GM12878 (cell line): ENCODE results near the gene AFF1.

Source experiments
- CBX3 ChIP-seq: fragments of 200-600 bp; sonication (generic); IDR thresholded peaks from 2 replicates; pipeline ENCODE4 v1.6.1; 2016; ENCODE audit warnings: low read depth, borderline replicate concordance
- EED ChIP-seq: sonication (generic); IDR thresholded peaks from 2 replicates; pipeline ENCODE4 v1.6.1; 2016; ENCODE audit warnings: antibody characterized with exemption, low read depth
- EP300 ChIP-seq, 2 experiments: fragments of 150-350 bp in 1 of 2; IDR thresholded peaks; 2 replicates each; pipeline ENCODE4 v1.6.1; 2011 to 2012; ENCODE audit warnings: low read depth in 2 of 2, low read length in 2 of 2, borderline replicate concordance in 1 of 2, improper control_type of control experiment in 1 of 2, inconsistent platforms in 1 of 2; ENCODE audit not compliant: control insufficient read depth in 1 of 2
- EZH2 ChIP-seq: IDR thresholded peaks from 2 replicates; pipeline ENCODE4 v1.6.1; 2012; ENCODE audit warnings: low read depth, mild to moderate bottlenecking, control low read depth, inconsistent platforms, low read length, borderline replicate concordance; ENCODE audit not compliant: control insufficient read depth
- HDAC2 ChIP-seq: fragments of 200-600 bp; sonication (generic); IDR thresholded peaks from 2 replicates; pipeline ENCODE4 v1.6.1; 2017
- NFYA ChIP-seq: IDR thresholded peaks from 2 replicates; pipeline ENCODE4 v1.6.1; 2011; ENCODE audit warnings: low read depth, mild to moderate bottlenecking, low read length, improper control_type of control experiment, borderline replicate concordance
- PAX5 ChIP-seq: IDR thresholded peaks from 2 replicates; pipeline ENCODE4 v1.6.1; 2011; ENCODE audit warnings: low read depth, low read length, borderline replicate concordance
- POLR2AphosphoS2 ChIP-seq: IDR thresholded peaks from 2 replicates; pipeline ENCODE4 v1.6.1; 2011; ENCODE audit warnings: low read depth, mild to moderate bottlenecking, low read length, improper control_type of control experiment, moderate library complexity
- POLR2AphosphoS5 ChIP-seq: IDR thresholded peaks from 2 replicates; pipeline ENCODE4 v1.6.1; 2011; ENCODE audit warnings: mild to moderate bottlenecking, low read length, inconsistent platforms
- SMC3 ChIP-seq: IDR thresholded peaks from 2 replicates; pipeline ENCODE4 v1.6.1; 2011; ENCODE audit warnings: low read length, improper control_type of control experiment, borderline replicate concordance
- TCF12 ChIP-seq: IDR thresholded peaks from 2 replicates; pipeline ENCODE4 v1.6.1; 2011; ENCODE audit warnings: low read depth, mild to moderate bottlenecking, low read length
- USF2 ChIP-seq: IDR thresholded peaks from 2 replicates; pipeline ENCODE4 v1.6.1; 2011; ENCODE audit warnings: low read depth, low read length, improper control_type of control experiment, borderline replicate concordance
- TF ChIP-seq, protein P1 (sequence below): fragments of 450-650 bp; IDR thresholded peaks from 2 replicates; pipeline ENCODE4 v1.6.1; 2017; ENCODE audit warnings: mild to moderate bottlenecking, moderate library complexity
- TF ChIP-seq, protein P2 (sequence below), 3 experiments: IDR thresholded peaks in 2 of 3; conservative IDR thresholded peaks in 1 of 3; 2 replicates each; pipeline ENCODE4 v1.5.1; 2011; ENCODE audit warnings: low read depth in 3 of 3, low read length in 3 of 3, mild to moderate bottlenecking in 3 of 3, control low read depth in 2 of 3, moderate library complexity in 2 of 3, inconsistent platforms in 1 of 3, mixed read lengths in 1 of 3; ENCODE audit not compliant: control insufficient read depth in 2 of 3, insufficient read depth in 1 of 3; ENCODE audit errors: extremely low read depth in 1 of 3

DNA sequence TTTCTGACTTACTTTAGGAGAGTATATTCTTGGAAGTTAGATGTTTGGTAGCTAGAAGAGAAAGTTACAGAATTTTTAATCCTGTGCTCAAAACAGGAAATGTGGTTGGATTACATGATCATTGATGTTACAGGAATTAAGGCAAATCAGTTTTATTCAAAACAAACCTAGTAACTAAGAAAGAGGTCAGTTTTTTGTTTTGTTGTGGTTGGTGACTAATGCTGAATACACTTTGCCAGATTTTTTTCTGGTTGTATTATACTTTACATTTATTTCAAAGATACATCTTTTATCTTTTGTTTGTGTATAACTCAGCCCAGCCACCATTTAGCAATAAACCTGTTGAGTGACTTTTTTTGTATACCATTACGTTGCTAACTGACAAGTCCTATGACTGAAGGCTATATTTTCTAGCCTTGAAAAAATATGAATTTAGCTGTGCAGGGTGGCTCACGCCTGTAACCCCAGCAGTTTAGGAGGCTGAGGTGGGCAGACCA is 168.9 kb downstream of the AFF1 start:
- TF ChIP-seq, protein P1, sequence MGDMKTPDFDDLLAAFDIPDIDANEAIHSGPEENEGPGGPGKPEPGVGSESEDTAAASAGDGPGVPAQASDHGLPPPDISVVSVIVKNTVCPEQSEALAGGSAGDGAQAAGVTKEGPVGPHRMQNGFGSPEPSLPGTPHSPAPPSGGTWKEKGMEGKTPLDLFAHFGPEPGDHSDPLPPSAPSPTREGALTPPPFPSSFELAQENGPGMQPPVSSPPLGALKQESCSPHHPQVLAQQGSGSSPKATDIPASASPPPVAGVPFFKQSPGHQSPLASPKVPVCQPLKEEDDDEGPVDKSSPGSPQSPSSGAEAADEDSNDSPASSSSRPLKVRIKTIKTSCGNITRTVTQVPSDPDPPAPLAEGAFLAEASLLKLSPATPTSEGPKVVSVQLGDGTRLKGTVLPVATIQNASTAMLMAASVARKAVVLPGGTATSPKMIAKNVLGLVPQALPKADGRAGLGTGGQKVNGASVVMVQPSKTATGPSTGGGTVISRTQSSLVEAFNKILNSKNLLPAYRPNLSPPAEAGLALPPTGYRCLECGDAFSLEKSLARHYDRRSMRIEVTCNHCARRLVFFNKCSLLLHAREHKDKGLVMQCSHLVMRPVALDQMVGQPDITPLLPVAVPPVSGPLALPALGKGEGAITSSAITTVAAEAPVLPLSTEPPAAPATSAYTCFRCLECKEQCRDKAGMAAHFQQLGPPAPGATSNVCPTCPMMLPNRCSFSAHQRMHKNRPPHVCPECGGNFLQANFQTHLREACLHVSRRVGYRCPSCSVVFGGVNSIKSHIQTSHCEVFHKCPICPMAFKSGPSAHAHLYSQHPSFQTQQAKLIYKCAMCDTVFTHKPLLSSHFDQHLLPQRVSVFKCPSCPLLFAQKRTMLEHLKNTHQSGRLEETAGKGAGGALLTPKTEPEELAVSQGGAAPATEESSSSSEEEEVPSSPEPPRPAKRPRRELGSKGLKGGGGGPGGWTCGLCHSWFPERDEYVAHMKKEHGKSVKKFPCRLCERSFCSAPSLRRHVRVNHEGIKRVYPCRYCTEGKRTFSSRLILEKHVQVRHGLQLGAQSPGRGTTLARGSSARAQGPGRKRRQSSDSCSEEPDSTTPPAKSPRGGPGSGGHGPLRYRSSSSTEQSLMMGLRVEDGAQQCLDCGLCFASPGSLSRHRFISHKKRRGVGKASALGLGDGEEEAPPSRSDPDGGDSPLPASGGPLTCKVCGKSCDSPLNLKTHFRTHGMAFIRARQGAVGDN, result no peak
- TF ChIP-seq SMC3, result no peak
- TF ChIP-seq, protein P2, sequence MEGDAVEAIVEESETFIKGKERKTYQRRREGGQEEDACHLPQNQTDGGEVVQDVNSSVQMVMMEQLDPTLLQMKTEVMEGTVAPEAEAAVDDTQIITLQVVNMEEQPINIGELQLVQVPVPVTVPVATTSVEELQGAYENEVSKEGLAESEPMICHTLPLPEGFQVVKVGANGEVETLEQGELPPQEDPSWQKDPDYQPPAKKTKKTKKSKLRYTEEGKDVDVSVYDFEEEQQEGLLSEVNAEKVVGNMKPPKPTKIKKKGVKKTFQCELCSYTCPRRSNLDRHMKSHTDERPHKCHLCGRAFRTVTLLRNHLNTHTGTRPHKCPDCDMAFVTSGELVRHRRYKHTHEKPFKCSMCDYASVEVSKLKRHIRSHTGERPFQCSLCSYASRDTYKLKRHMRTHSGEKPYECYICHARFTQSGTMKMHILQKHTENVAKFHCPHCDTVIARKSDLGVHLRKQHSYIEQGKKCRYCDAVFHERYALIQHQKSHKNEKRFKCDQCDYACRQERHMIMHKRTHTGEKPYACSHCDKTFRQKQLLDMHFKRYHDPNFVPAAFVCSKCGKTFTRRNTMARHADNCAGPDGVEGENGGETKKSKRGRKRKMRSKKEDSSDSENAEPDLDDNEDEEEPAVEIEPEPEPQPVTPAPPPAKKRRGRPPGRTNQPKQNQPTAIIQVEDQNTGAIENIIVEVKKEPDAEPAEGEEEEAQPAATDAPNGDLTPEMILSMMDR (IDR thresholded peaks at IDR 0.05 in 2 of 3, conservative IDR thresholded peaks at IDR 0.05 in 1 of 3; ENCODE audit: control insufficient read depth in 2 of 3, extremely low read depth in 1 of 3, insufficient read depth in 1 of 3, low read depth in 3 of 3, low read length in 3 of 3), result no peak
- no peak for TF ChIP-seq EP300 (IDR thresholded peaks at IDR 0.05; ENCODE audit: borderline replicate concordance in 1 of 2, control insufficient read depth in 1 of 2, low read depth in 2 of 2, low read length in 2 of 2)
- TF ChIP-seq PAX5, result no peak
- TF ChIP-seq POLR2AphosphoS2, result no peak
- TF ChIP-seq NFYA, result no peak
- TF ChIP-seq EZH2, result no peak
- no peak for TF ChIP-seq POLR2AphosphoS5
- no peak for TF ChIP-seq CBX3
- TF ChIP-seq TCF12, result no peak
- TF ChIP-seq EED, result no peak
- TF ChIP-seq HDAC2, result no peak
- TF ChIP-seq USF2, result no peak
